ENCODE data around the gene PKNOX2. TPM values are rescaled to one million over a fixed set of nuclear protein-coding genes. Genes with fewer than 3 reads are reported as not detected.
A peak's percentile ranks its signal among the peaks of the same experiment; 100 is the strongest.

Gene PKNOX2
- total RNA-seq, 2 donors from 2014 or later, result 4.0 to 6.9 TPM

DNA sequence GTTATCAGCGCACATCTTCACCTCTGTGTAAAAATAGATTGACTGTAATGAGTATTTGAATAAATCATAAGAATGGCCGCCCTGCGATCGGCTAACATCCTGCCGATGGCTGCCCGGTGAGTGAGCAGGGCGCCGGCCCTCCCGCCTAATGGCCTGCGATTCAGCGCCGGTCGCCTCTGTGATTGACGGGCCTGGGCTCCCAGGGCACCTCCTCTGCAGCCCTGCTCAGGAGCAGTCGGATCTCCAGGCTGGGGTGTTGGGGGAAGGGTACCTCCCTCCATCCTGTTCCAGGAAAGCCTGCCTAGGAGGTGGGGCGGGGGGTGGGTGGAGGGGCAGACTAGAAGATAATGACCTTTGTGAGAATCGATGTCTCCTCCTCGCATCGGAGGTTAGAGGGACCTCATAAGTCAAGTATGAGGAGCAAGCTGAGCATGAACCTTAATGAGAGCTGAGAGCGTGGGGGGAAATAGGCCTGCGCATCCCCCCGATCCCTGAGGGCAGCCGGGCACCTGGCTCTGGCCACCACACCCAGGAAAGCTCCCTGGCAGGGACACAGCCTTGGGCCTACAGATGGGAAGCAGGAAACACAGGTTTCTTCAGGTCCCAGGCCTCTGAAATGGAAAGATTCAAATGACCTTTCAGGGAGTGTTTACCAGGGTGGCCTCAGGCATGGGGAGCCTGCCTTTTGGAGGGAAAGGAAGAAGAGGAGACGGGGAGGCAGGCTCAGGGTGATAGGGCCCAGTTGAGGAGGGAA is 71.7 kb downstream of the PKNOX2 start:
- 87 to 93% methylated on average over 8 to 22 of the region's 24 CpGs for WGBS, 2 experiments (ENCODE audit: insufficient coverage in 1 of 2, insufficient read length in 1 of 2)
- Mint-ChIP-seq H3K27ac (no peak overlapping the region), H3K4me1 (peaks cover 33% of the 10 kb centered on the region), H3K9me3 (no peaks in the 10 kb centered on the region), H3K4me3 (no peak overlapping the region), H3K36me3 (ENCODE audit: low read depth) (no peaks in the 10 kb centered on the region), H3K27me3 (ENCODE audit: insufficient read depth) (peaks cover 3% of the 10 kb centered on the region)
- peak; percentile 77 for DNase-seq
- Histone ChIP-seq H3K27me3 (ENCODE audit: control insufficient read depth, insufficient read depth, low read length, poor library complexity, severe bottlenecking) (no peaks in the 10 kb centered on the region), H3K4me3 (ENCODE audit: low read length) (no peak overlapping the region), H3K4me1 (ENCODE audit: control insufficient read depth, insufficient read depth, low read length) (peaks cover 15% of the 10 kb centered on the region), H3K9ac (ENCODE audit: extremely low read depth, low read length, poor library complexity, severe bottlenecking) (no peak overlapping the region), H3K27ac (ENCODE audit: low read depth, low read length) (no peak overlapping the region), H3K9me3 (ENCODE audit: control insufficient read depth, low read length) (no peaks in the 10 kb centered on the region), H3K36me3 (ENCODE audit: control insufficient read depth, insufficient read depth, low read length) (no peaks in the 10 kb centered on the region)
- TF ChIP-seq, protein P1, sequence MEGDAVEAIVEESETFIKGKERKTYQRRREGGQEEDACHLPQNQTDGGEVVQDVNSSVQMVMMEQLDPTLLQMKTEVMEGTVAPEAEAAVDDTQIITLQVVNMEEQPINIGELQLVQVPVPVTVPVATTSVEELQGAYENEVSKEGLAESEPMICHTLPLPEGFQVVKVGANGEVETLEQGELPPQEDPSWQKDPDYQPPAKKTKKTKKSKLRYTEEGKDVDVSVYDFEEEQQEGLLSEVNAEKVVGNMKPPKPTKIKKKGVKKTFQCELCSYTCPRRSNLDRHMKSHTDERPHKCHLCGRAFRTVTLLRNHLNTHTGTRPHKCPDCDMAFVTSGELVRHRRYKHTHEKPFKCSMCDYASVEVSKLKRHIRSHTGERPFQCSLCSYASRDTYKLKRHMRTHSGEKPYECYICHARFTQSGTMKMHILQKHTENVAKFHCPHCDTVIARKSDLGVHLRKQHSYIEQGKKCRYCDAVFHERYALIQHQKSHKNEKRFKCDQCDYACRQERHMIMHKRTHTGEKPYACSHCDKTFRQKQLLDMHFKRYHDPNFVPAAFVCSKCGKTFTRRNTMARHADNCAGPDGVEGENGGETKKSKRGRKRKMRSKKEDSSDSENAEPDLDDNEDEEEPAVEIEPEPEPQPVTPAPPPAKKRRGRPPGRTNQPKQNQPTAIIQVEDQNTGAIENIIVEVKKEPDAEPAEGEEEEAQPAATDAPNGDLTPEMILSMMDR (conservative IDR thresholded peaks at IDR 0.05), result no peak

DNA sequence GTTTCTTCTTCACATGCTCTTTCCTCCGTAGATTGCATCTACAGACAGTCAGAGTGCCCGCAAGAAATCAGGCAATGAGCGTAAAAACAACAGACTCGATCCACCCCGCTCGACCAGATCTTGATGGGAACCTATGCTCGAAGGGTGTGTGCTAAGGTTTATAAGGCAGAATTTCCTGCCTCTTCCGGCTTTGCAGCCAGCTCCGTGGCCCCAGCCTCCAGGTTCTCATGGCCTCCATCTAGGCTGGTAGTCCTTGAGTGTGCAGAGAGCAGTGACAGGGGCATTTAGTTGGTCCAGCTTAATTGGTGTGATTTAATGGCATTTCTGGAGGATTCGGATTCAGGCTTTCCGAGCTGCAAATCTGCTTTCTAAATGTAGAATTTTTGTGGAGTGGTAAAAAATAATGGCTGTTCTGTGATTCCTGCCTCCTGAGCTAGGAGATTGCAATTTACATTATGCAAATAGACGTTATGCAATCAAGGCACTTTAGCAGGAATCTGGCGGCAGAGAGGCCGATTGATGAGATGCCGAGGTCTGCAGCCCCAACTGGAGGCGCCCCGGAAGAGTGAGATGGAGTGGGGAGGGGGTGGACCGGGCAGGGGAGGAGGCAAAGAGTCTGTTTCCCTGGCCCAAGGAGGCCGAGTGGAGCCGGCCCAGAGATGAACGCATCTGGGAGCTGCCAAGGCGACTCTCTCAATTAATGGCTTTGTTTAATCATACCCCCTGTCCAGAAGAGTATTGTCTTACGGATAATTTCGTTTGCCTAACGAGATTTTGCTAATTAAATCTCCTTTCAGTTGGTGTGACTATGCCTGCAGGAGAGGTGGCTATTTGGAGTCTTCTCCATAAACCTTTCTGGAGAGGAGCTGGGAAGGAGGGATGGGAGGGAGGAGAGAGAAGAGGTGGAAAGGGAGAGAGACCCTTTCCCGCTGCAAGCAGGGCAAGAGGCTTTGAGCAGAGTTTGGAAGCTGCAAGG is 75.3 kb downstream of the PKNOX2 start:
- Mint-ChIP-seq H3K27ac (no peak overlapping the region), H3K27me3 (ENCODE audit: insufficient read depth) (peaks cover 3% of the 10 kb centered on the region), H3K4me1 (peaks cover 31% of the 10 kb centered on the region), H3K36me3 (ENCODE audit: low read depth) (no peaks in the 10 kb centered on the region), H3K4me3 (peak overlapping the region; percentile 25), H3K9me3 (no peaks in the 10 kb centered on the region)
- WGBS, 2 experiments (ENCODE audit: insufficient coverage in 1 of 2, insufficient read length in 1 of 2), result 49 to 74% methylated on average over 20 to 26 of the region's 26 CpGs
- no peaks in the 10 kb centered on the region for H3K36me3 ChIP-seq (ENCODE audit: control insufficient read depth, insufficient read depth, low read length)
- TF ChIP-seq, protein P1 (conservative IDR thresholded peaks at IDR 0.05), result no peak
- H3K4me1 ChIP-seq (ENCODE audit: control insufficient read depth, insufficient read depth, low read length), result peaks cover 13% of the 10 kb centered on the region
- no peaks in the 10 kb centered on the region for H3K27me3 ChIP-seq (ENCODE audit: control insufficient read depth, insufficient read depth, low read length, poor library complexity, severe bottlenecking)
- no peak overlapping the region for H3K27ac ChIP-seq (ENCODE audit: low read depth, low read length)
- H3K9ac ChIP-seq (ENCODE audit: extremely low read depth, low read length, poor library complexity, severe bottlenecking), result no peak overlapping the region
- DNase-seq, result peak; percentile 75
- H3K4me3 ChIP-seq (ENCODE audit: low read length), result no peak overlapping the region
- H3K9me3 ChIP-seq (ENCODE audit: control insufficient read depth, low read length), result no peaks in the 10 kb centered on the region

DNA sequence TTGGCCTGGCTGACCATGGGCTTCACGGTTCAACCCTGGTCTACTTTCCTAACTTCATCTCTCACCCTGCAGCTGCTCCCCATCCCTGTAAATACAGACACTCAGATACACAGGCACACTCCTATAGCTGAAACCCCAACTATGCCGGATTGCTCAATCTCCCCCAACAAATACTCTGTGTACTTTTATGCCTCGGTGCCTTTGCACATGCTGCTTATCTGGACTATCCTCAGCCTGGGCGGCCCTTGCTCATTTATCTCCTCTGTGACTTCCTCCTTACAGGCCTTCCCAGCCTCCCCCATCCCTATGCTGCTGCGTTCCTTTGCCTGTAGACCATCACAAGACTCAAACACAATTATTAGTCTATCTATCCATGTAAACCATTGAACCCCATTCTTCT is 76.6 kb downstream of the PKNOX2 start:
- Histone ChIP-seq H3K4me1 (ENCODE audit: control insufficient read depth, insufficient read depth, low read length) (peaks cover 13% of the 10 kb centered on the region), H3K9me3 (ENCODE audit: control insufficient read depth, low read length) (no peaks in the 10 kb centered on the region), H3K36me3 (ENCODE audit: control insufficient read depth, insufficient read depth, low read length) (no peaks in the 10 kb centered on the region), H3K27me3 (ENCODE audit: control insufficient read depth, insufficient read depth, low read length, poor library complexity, severe bottlenecking) (no peaks in the 10 kb centered on the region), H3K4me3 (ENCODE audit: low read length) (no peak overlapping the region), H3K9ac (ENCODE audit: extremely low read depth, low read length, poor library complexity, severe bottlenecking) (no peak overlapping the region), H3K27ac (ENCODE audit: low read depth, low read length) (no peak overlapping the region)
- Mint-ChIP-seq H3K4me3 (no peak overlapping the region), H3K27ac (no peak overlapping the region), H3K36me3 (ENCODE audit: low read depth) (no peaks in the 10 kb centered on the region), H3K9me3 (no peaks in the 10 kb centered on the region), H3K27me3 (ENCODE audit: insufficient read depth) (peaks cover 7% of the 10 kb centered on the region), H3K4me1 (peaks cover 26% of the 10 kb centered on the region)
- TF ChIP-seq, protein P1 (conservative IDR thresholded peaks at IDR 0.05), result no peak
- DNase-seq, result no peak
- 98 to 100% methylated on average over 4 to 5 of the region's 5 CpGs for WGBS, 2 experiments (ENCODE audit: insufficient coverage in 1 of 2, insufficient read length in 1 of 2)

All from endodermal cell (in vitro differentiated cells).